Dermis lymphatic vessel endothelial cell (primary cell): ENCODE data around the gene RIGI. TPM values are rescaled to one million over a fixed set of nuclear protein-coding genes. Genes with fewer than 3 reads are reported as not detected.

Experiments used
- total RNA-seq: library from RNA; depleted of rRNA; stranded (reverse); fragments of >200 nt; gene quantifications from 2 replicates; pipeline ENCODE4 v1.2.1, GENCODE V29; 2014

Gene RIGI
- total RNA-seq: 9.9 and 11.8 TPM in 2 replicates

GRCh38 chr9:32526041-32526706 lies at the start of gene RIGI:
TSS of gene RIGI (minus strand) at chr9:32526196. CDS start at chr9:32526166, 30 bp downstream.

GRCh38 chr9:32572900-32573523 lies 47.0 kb upstream of the RIGI start, which contains the start of gene NDUFB6:
TSS of gene NDUFB6 (minus strand) at chr9:32573159. CDS start at chr9:32573060, 99 bp downstream.

GRCh38 chr9:32552172-32552872 lies 26.3 kb upstream of the RIGI start, which contains the start of the genes SMIM27 and TOPORS:
TSS of gene SMIM27 (plus strand) at chr9:32552327. CDS start at chr9:32552435, 108 bp downstream.
TSS of gene TOPORS (minus strand) at chr9:32552586. CDS start at chr9:32552436, 150 bp downstream.

Other genes starting within 250 kb of the RIGI start
- 22.6 and 33.9 TPM in 2 replicates for gene ACO1, start 141.6 kb downstream of the RIGI start, total RNA-seq
- gene SMIM27, start 26.1 kb upstream of the RIGI start, total RNA-seq: 1.9 and 5.6 TPM in 2 replicates
- gene TOPORS, start 26.4 kb upstream of the RIGI start, total RNA-seq: 35.8 and 39.9 TPM in 2 replicates
- 32.0 and 36.8 TPM in 2 replicates for gene NDUFB6, start 47.0 kb upstream of the RIGI start, total RNA-seq
- under 0.01 TPM in 2 replicates for gene TAF1L, start 109.5 kb upstream of the RIGI start, total RNA-seq